HG03558 (cell line): ENCODE results near the gene PREX1.

ENCODE experiments used
- ATAC-seq: cut with Tn5 transposase; IDR thresholded peaks from one replicate; pipeline ENCODE4 v1.9.1; 2021; ENCODE audit warnings: moderate number of reproducible peaks; ENCODE audit not compliant: unreplicated experiment; ENCODE audit errors: extremely low read depth

PREX1 gene

DNA sequence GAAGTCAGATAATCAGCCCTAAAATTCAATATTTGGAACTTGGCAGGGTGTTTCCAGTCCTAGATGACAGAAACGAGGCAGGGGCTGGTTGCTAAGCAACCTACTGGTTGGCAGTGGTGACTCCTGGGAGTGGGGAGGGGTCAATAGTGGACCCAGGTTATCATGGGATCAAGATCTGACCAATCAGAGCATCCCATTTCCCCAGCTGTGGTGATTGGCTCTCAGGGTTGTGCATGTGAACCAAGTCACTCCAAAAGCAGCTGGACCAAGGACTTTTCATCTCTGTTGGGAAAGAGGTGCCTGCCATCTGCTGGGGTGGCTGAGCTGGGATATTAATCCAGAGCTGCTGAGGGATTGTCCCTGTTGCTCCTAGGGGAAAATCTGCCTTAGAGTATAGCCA, 253.4 kb downstream of the PREX1 start:
- no peak for ATAC-seq
